GM18511 (cell line): ENCODE measurements around the gene RARRES1.

Source experiments
- ATAC-seq: cut with Tn5 transposase; IDR thresholded peaks from one replicate; pipeline ENCODE4 v1.9.1; 2021; ENCODE audit warnings: mild to moderate bottlenecking, moderate library complexity; ENCODE audit not compliant: unreplicated experiment

RARRES1 gene

DNA sequence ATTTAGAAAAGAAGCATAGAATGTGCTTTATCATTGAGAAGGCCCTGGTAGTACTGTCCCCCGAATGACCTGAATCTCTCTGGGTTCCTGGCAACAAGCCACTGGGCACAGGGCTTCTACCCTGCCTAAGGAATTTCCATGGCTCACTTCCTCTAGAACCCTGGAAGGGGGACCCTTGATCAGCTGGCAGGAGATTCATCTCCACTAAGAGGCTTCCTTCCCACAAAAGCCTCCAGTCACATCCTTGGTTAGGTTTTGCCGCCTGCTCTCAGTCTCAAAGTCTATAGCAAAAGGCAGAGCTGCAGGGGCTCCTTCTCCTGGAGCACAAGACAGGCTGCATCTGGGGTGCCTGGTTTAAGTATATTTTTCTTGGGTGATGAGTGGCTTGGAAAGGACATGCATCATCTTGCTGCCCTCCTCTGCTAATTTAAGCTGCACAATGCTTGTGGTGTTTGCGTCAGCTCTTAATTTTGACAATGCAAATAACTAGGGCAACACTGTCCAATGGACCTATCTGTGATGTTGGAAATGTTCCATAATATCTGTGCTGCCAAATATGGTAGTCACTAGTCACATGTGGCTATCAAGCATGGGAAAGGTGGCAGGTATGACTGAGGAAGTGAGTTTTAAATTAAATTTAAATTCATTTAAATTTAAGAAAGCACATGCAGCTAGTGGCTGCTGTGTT, 33.4 kb upstream of the RARRES1 start:
- no peak for ATAC-seq

DNA sequence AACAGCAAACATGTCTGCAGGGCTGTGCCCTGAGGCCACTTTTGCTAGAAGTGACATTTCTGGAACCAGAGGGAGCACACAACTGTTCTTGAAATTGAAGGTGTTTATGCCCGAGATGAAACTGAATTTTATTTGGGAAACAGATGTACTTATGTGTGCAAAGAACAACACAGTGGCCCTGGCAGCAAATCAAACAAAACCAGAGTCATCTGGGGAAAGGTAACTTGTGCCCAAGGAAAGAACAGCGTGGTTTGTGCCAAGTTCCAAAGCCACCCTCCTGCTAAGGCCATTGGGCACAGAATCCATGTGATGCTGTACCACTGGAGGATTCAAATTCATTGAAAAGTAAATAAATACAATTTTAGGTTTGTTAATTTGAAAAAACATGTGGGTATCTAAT, 31.2 kb upstream of the RARRES1 start:
- no peak for ATAC-seq

DNA sequence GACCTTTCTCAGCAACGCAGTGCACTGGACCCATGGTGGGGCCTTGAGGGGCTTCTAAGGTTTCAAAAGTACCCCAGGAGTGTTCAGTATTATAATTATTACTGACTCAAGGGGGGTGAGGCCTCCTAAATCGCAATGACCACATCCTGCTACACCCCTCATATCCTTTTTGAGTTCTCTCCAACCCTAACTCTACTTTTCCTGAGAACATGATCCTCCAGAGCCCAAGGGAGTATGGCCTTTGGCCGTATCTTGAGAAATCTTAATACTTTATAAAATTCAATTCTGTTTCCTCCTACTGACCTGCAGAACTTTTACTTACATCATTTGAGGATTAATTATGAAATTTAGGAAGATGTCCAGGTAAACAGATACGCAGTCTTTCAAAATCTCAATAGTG, 30.4 kb upstream of the RARRES1 start:
- no peak for ATAC-seq

DNA sequence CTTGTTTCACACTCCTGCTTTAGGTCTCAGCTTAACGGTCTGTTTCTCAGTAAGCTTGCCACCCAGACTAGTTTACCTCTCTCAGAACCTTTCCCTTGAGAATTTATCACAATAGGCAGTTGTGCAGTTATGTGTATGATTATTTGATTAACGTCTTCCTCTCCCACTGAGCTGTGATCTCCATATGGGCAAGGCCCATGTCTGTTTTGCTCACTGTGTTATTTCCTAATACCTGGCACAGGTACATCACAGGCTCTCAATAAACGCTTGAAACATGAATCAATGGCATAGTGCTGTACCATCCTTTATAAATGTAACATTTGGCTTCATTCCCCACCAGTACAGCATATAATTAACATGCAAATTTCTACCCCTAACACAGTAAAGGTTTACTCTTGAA, 29.1 kb upstream of the RARRES1 start:
- ATAC-seq: no peak

DNA sequence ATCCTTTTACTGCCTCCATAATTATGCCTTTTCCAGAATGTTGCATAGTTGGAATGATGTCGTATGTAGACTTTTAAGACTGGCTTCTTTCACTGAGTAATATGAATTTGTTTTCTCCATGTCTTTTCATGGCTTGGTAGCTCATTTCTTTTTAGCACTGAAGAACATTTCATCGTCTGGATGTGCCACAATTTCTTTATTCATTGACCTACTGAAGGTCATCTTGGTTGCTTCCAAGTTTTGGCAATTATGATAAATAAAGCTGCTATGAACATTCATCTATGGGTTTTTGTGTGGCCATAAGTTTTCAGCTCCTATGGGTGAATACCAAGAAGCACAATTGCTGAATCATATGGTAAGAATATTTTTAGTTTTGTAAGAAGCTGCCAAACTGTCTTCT, 23.2 kb upstream of the RARRES1 start:
- ATAC-seq: no peak

DNA sequence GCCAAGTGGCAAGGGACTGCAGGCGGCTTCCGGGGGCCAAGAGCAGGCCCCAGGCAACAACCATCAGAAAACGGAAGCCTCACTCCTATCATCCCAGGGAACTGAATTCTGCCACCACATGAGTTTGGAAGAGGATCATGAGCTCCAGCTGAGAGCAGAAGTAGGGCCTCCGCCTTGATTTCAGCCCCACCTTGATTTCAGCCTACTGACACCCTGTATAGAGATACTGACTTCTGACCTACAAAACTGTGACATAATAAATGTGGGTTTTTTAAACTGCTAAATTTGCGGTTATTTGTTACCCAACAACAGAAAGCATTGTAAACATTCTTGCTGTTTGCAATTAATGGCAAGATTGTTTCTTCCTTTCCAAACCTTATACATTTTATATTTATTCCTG, 21.6 kb upstream of the RARRES1 start:
- no peak for ATAC-seq

DNA sequence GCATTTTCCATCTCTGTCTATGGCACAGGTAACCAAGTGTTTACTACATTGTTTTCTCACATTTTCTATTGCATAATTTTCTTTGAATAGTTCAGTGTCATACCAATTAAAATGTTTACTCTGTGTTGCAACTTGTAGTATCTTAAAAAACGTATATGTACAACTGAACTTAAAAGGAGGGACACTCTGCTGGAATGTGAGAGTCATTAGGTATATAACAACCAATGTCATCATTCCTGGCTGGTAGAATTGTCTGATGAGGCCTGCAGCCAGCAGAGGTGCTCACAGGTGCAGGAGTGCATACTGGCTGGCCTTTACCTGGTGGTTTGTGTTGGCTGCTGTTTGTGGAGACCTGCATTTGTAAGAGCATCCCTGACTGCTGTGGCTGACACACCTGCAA, 19.1 kb upstream of the RARRES1 start:
- no peak for ATAC-seq

DNA sequence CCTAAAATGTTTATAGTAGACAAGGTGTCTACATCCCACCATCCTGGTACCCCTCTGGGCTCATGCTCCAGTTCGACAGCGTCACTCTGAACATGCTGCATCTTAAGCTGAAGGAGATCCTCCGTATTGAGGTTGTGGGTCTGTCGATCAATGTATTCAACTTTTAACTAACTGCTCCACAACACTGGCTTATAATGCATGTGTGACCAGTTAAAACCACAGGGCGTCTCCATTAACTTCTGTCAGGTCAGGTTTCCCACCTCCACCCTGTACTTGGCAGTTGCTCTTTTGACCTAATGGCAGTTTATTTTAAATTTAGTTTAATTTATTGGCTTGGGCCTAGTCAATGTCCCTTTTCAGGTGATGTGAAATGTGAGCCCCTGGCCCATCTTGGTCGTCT, 17.8 kb upstream of the RARRES1 start:
- no peak for ATAC-seq

DNA sequence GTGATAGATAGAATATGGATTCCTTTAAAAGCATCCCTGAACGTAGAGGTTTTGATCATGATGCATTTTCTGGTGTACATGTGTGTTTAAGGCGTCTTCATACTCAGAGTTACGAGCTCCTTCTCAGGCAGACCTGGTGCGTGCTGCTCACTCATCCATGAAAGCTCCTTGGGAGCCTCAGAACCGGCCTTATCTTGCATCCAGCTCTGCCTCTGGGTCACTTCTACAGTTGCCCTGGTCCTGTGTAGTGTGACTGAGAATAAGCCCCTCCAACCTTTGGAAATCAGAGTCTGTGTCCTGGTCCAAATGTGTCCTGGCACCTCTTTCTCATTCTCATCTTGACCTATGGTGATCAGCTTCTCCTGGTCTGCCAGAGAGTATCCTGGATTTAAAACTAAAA, 17.3 kb upstream of the RARRES1 start:
- no peak for ATAC-seq

DNA sequence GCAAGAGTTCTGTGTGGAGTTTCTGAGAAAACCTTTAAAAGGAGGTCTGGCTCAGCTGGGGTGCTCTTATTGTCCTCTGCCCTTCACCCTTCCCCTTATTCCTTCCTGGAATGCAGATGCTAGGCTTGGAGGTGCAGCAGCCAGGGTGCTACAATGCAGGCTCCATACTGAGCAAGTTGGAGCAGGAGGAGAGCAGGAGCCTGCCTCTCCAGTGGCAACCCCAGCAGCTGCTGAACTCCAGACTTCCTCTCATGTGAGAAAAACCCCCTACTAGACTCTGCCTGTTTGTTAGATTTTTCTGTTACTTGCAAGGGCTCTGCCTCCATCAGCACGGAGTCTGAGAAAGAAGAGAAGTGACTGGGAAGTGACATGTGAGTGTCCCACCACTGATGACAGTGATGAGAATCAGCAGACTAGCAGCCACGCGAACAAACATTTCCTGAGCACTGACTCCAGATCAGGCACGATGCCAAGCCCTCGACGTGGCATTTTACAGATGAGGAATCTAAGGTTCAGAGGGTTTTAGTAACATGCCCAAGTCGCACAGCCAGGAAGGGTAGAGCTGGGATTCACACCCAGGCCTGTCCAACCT, 16.1 kb upstream of the RARRES1 start:
- ATAC-seq: no peak

DNA sequence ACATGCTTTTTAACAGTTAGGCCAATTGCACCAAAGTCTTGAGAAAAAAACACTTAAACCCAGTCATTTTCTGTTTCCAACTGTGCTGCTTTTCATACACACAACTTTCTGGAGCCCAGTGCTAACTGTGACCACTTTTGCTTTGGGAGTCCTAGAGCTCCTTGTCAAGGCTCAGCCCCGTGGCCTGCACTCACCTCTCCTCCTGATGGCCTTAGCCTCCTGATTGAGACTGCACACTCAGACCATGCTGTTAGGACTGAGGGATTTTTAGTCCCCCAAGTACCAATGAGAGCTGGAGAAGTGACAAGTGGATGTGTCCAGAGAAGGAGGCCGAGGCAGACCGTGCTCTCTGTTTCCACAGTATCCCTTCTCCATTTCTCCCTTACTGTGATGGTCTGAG, 15.2 kb upstream of the RARRES1 start:
- no peak for ATAC-seq

DNA sequence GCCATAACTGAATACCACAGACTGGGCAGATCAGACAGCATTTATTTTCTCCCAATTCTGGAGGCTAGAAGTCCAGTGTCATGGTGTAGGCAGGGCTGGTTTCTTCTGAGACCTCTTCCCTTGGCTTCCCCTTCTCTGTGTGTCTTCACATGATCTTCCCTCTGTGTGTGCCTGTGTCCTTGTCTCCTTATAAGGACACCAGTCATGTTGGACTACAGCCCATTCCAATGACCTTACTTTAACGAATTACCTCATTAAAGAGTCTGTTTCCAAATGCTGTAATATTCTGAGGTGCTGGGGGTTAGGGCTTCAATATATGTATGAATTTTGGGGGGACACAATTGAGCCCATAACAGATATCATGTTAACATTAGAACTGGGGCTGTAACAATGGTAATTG, 13.3 kb upstream of the RARRES1 start:
- ATAC-seq: no peak

DNA sequence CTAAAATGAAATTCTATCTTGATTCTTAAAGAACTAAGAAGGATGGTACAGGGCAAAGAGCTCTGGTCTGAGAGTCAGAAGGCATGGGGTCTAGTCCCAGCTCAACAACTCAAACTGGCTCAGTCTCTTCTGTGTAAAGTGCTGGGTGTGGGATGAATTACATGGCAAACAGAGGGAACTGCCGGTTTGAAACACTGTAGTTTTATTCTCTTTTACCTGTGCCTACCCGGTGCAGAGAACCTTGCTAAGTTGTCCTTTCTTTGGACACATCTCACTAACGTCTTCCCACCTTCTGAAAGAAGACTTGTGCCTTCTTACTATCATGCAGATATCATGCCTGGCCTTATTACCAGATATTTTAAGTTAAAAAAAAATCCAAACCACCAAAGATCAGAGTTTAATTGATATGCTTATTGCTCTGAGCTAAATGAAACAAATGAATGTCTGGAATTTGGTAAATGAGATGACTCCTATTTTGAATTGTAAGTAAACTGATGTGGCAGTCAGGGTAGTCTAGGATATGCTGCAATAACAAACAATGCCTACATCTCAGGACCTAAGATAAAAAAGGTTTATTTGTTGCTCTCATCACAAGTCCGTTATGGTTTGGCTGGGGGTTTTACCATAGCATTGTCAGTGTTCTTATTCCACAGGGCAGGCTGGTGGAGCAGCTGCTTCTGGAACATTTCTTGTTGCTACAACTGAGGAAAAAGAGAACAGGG, 12.5 kb upstream of the RARRES1 start:
- ATAC-seq: no peak

DNA sequence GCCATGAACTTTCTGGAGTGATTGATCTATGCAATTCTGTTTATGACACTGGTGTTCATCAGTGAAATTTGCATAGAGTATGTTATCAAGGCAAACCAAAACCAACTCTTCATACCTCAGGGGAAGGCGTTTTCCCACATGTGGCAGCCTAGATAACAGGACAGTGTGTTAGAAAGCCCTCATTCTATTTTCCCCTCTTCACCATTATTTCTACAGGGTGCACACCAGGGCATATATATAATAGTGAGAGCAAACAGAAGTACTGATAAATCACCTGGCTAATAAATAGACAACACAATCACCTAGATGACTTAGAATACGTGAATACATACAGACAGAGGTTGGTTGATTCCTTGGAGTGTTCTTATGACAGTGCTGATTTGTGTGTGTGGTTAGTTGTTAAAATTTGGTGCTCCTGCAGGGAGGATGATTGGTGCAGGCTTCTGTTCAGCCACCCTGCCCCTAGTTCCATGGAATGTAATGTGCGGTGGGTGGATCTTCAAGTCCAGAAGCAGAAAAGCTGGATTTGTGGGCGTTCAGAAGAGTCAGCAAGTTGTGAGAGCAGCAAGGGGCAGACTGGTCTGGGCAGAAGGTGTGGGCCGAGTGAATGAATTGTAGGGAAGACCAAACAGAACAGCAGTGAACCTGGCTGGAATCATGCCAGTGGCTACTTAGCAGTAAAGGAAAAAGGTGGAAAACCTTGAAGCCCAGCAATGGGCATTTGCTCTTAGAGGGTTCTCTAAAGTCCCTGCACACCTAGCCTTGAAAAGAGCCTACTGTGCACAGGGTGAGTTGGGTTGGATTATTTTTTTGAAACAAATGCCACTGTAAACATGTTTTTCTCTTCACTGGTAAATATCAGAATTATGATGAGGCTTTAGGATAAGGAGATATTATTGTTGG, 11.7 kb upstream of the RARRES1 start:
- ATAC-seq: no peak

DNA sequence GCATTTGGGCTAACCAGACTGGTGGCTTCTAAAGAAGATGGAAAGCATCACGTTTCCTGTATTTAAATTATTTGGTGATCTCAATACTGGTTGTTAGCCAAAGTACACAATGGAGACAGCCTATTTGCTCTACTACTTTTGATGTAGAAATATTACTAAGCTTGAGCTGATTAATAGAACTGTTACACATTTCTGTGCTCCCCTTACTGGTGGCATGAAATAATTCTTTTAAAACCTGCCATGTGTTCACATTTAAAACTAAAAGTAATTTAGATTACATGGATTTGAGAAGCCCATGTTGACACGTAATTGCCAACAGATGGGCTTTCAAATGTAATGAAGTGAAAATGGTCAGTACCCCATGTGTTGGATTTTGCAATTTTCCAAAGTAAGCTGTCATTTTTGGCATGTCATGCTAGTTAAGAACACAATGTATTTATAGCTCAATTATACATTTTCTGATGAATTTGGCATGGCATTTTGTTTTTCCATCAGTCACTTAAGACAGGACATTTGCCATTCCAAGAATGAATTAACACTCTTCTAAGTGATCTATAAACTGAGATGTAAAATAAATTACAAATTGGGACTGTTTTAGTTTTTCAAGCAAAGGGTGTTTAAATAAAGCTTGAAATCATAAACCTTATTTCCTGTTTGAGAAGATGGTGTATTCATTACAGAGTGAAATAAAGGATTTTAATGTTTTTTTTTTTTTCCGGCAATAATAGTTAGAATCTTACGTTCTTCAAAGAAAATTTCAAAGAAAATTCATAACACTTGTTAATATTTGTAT, 10.8 kb upstream of the RARRES1 start:
- no peak for ATAC-seq

DNA sequence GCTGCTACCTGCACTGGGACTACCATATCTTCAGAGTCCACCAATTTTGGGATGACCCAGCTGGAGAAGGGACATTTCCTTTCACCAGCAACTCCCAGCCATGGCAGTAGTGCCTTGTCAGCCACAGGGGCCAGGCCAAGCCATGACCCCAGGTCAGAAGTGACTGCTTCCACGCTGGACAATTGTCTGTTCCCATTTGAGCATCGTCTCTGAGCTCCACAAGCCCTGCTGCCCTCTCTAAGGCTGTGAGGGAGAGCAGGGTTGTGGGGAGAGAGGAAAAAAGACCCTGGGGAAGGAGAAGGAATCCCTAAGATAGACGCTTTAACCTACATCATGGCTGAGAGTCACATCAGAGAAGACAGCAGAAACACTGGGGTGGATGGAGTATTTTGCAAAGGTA, 7.4 kb upstream of the RARRES1 start:
- no peak for ATAC-seq

DNA sequence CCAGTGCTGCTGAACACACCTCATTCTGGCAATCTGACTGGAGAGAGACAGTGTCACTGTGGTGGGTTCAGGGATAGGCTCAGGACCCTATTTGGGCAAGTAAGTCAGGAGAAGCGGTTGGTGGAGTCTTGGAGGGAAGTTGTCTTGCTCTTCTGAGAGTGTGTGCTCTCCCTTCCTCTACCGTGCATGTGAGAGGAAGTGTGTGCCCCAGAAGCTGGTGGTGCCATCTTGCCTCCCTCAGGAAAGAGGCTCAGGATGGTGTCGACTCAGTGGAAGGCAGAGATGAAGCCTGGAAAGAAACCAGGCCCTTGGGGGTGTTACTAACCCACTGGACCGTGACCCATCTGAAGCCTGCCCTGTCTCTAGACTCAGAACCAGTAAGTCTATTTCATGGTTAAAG, 6.8 kb upstream of the RARRES1 start:
- ATAC-seq: no peak

DNA sequence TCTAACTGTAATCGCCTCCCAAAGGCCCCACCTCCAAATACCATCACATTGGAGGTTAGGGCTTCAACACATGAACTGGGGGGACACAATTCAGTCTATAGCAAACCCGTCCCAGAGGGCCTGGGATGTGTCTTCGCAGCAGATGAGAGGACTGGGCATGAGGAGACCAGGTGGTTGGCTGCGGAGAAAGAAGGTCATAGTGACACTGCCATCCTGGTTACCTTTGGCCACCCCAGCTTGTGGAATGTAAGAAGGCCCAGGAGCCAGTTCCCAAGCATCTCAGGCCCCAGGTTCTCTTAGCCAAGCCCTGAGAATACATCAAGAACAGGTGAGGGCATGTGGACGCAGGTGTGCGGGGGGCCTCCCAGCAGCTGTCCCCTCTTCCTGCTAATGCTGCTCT, 6.4 kb upstream of the RARRES1 start:
- no peak for ATAC-seq

DNA sequence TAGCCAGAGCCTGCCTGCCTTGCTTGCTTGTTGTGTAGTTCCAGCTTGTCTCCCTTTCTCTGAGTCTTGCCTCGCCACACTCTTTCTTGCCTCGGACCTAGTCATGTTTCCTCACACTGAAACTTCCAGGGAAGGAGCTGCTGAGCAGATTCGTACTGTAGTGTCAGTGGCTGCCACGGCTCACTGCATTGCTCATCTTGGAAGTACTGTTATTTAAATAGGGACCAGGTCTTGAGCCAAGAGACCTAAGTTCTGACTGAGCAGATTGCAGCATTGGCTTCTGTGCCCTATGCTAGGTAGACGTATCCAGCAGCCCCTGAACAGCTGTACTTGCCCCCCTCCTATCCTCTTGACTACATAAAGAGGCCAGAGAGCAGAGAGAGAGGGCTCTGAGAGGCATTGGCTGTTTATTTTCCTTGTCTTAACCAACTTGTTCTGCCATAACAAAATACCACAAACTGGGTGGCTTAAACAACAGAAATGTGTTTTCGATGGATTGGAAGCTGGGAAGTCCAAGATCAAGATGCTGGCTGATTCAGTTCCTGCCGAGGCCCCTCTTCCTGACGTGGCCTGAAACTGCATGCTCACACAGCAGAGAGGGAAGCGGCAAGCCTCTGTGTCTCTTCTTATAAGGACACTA, 5.8 kb upstream of the RARRES1 start:
- no peak for ATAC-seq

DNA sequence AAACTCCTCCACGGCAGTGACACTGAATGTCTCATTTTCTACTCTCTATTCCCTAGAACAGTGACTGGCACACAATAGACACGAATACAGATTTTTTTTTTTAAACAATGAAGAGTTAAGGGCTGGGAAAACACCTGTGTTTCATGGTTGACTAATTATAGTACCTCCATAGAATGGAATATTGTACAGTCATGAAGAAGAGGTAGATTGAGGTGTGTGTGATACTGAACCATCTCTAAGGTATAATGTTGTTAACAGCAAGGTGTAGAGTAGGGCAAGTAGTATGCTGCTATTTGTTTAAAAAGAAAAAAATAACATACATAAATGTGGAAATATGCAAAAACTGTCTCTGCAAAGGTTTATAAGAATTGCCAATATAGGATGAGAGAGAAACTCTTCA, 5.2 kb upstream of the RARRES1 start:
- ATAC-seq: no peak
